Neural cell (in vitro differentiated cells): ENCODE results near the gene FGF14.

Experiments
- CTCF ChIP-seq: fragments of 450-650 bp; IDR thresholded peaks from 2 replicates; pipeline ENCODE4 v1.5.1; 2014; ENCODE audit warnings: antibody characterized with exemption, mild to moderate bottlenecking, moderate library complexity; ENCODE audit not compliant: poor library complexity, severe bottlenecking
- EZH2 ChIP-seq: fragments of 200-600, 300-800 bp; shearing (Covaris generic), sonication (generic); IDR thresholded peaks from 2 replicates; pipeline ENCODE4 v1.6.1; 2014; ENCODE audit warnings: antibody characterized with exemption, low read length, borderline replicate concordance, mild to moderate bottlenecking; ENCODE audit not compliant: insufficient read depth, poor library complexity, severe bottlenecking
- POLR2AphosphoS5 ChIP-seq: IDR thresholded peaks from 2 replicates; pipeline ENCODE4 v1.6.1; 2012

- TF ChIP-seq CTCF (no peak), POLR2AphosphoS5 (no peak), EZH2 (no peak)
Observed at GRCh38 chr13:102346769-102347168, 55.1 kb downstream of the FGF14 start.
